Esophagus mucosa (tissue), 1 donor: Measurements from ENCODE around the gene CDKAL1. TPM values are rescaled to one million over a fixed set of nuclear protein-coding genes. Genes with fewer than 3 reads are reported as not detected.
A peak's percentile ranks its signal among the peaks of the same experiment; 100 is the strongest.

Source experiments
- ATAC-seq: fragments of 200-7000 bp; cut with Tn5 transposase; one replicate; pipeline ENCODE4 v1.9.1; 2020
- total RNA-seq: library from RNA; stranded (reverse); gene quantifications from one replicate; pipeline ENCODE4 v1.2.4, GENCODE V29; 2023
- donor health status: DM: yes; HTN: yes; CAD: no.

CDKAL1 gene
- total RNA-seq, 1 donor from 2014 or later, result 8.2 TPM

- no peak for ATAC-seq
These were observed 398.0 kb downstream of the CDKAL1 start for GRCh38 chr6:20932284-20932683.

GRCh38 chr6:20933057-20933788 is 399.0 kb downstream of the CDKAL1 start:
- ATAC-seq, result no peak

GRCh38 chr6:20936949-20937348 is 402.7 kb downstream of the CDKAL1 start:
- ATAC-seq, result no peak

- ATAC-seq, result no peak
These were observed 405.0 kb downstream of the CDKAL1 start for GRCh38 chr6:20939161-20939775.

- ATAC-seq, result no peak
These were observed 408.9 kb downstream of the CDKAL1 start for GRCh38 chr6:20943040-20943627.

GRCh38 chr6:20943922-20944321 is 409.7 kb downstream of the CDKAL1 start:
- ATAC-seq, result no peak

GRCh38 chr6:20946022-20946421 is 411.8 kb downstream of the CDKAL1 start:
- no peak for ATAC-seq

- no peak for ATAC-seq
These were observed 412.6 kb downstream of the CDKAL1 start for GRCh38 chr6:20946890-20947289.

GRCh38 chr6:20947977-20948376 is 413.7 kb downstream of the CDKAL1 start:
- ATAC-seq, result no peak

- ATAC-seq, result no peak
These were observed 414.3 kb downstream of the CDKAL1 start for GRCh38 chr6:20948556-20948955.

GRCh38 chr6:20949138-20949537 is 414.9 kb downstream of the CDKAL1 start:
- no peak for ATAC-seq

- peak; percentile 80 for ATAC-seq
These were observed 418.6 kb downstream of the CDKAL1 start for GRCh38 chr6:20952699-20953474.

- ATAC-seq, result no peak
These were observed 420.1 kb downstream of the CDKAL1 start for GRCh38 chr6:20954315-20954714.

- no peak for ATAC-seq
These were observed 420.9 kb downstream of the CDKAL1 start for GRCh38 chr6:20955131-20955530.

- no peak for ATAC-seq
These were observed 421.5 kb downstream of the CDKAL1 start for GRCh38 chr6:20955751-20956150.

GRCh38 chr6:20960067-20960466 is 425.8 kb downstream of the CDKAL1 start:
- no peak for ATAC-seq

GRCh38 chr6:20965276-20965675 is 431.0 kb downstream of the CDKAL1 start:
- no peak for ATAC-seq

GRCh38 chr6:20965915-20966314 is 431.7 kb downstream of the CDKAL1 start:
- no peak for ATAC-seq

GRCh38 chr6:20969551-20969950 is 435.3 kb downstream of the CDKAL1 start:
- peak; percentile 92 for ATAC-seq

GRCh38 chr6:20976391-20976918 is 442.2 kb downstream of the CDKAL1 start:
- no peak for ATAC-seq

- ATAC-seq, result no peak
These were observed 443.9 kb downstream of the CDKAL1 start for GRCh38 chr6:20978151-20978614.

GRCh38 chr6:20979076-20979475 is 444.8 kb downstream of the CDKAL1 start:
- no peak for ATAC-seq

GRCh38 chr6:20983961-20984360 is 449.7 kb downstream of the CDKAL1 start:
- no peak for ATAC-seq
